HG03280 (cell line): Measurements from ENCODE around the gene PDE2A.

Experiments
- ATAC-seq: cut with Tn5 transposase; IDR thresholded peaks from one replicate; pipeline ENCODE4 v1.9.1; 2021; ENCODE audit warnings: mild to moderate bottlenecking, moderate library complexity; ENCODE audit not compliant: unreplicated experiment

The PDE2A gene

DNA sequence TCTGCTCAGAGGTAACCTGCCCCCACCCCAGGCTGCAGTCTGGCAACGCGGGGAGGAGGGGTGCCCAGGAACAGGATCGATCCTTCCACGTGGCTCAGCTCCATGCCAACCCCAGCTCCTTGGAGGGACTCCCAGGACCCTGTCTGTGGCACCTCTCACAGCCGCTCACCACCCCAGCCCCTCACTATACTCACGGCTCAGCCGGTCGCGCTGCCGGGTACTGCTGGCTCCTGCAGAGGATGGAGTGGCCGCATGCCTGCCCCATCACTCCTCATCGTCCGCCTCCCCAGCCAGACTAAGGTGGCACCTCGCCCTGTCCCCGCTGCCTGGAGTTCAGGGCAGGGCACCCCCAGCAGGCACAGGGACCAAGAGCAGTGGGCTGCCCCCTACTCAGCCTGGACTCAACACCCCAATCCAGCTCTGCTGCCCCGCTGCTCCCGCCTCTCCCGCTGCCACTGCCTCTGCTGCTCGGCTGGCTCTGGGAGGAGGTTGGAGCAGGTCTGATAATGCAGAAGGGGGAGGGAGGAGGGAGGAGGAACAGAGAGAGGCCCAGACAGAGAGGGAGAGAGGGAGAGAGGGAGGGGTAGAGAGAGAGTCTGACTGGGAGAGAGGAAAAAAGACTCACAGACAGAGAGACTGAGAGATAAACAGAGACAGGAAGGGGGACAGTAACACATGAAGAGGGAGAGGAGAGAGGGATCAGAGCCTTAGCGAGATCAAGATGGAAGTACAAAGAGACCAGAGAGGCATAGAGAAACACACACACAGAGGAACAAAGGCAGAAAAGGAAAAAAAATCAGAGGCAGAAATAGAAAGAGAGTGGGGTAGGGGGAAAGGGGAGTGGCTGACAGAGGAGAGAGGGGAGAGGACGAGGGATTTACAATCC is at the start of gene PDE2A:
TSS of gene PDE2A (minus strand) at position 480 of the 886 bp plus-strand sequence. CDS start at position 265, 215 bp downstream.
- ATAC-seq: no peak

DNA sequence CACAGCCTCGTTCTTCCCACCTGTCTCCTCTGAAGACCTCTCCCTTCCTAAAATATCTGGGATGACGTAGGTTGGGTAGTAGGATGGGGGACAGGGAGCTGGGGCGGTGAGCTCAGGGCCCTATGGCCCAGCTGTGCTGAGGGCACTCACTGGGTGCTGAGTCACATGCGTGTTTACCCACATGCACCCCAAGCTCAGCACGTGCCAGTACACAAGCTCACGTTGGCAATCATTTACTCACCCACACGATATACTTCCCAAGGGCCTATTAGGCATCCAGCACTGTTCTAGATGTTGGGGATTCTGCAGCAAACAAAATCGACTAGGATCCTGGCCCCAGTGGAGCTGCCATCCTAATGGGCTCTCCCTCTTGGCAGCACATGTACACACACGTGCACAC is 49.3 kb upstream of the PDE2A start:
- no peak for ATAC-seq

DNA sequence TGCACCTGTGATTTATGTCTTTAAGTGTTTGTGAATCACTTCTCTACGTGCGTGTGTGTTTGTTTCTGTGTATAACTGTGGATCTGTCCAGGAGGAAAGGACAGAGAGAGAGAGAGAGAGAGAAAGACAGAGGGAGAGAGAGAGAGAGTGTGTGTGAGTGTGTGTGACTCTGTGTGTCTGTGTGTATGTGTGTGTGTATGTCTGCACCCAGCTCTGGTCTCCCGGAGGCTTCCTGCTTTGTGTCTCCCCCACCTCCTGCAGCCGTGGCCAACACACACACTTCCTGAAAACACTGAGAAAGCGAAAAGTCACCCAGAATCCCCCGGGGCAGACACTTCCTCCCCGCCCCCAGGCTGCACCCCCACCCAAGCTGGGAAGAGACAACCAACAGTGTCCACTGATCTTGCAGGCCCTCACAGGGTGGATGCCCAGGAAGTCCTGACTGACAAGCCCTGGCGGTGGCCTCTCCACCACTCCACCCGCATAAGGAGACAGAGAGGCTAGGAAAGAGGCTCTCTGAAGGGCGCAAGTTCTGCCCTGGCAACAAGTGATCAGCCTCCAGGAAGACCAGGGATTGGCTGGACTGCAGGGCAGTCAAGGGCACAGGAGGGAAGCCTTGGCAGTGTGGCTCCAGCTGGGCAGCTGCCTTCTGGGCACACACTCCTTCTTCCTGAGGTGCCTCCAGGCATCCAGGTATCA is 48.0 kb upstream of the PDE2A start:
- ATAC-seq: peak; percentile 78

DNA sequence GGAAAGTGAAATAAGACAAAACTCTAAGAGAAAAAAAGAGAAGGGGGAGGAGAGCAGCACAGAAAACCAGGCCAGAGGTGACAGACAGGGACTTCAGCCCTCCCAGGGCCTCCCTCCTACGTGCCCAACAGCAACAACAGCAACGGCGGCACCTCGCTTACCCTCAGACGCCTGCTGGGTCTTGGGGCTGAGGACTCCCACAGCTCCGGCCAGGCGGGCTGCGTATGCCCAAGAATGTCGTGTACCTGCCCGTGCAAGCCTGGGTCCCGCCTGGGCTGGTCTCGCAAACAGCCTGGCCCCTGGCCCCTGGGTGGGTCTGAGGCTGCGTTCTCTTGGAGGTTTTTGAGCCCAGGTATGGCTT is 47.4 kb upstream of the PDE2A start:
- no peak for ATAC-seq

- no peak for ATAC-seq
These were observed 47.1 kb upstream of the PDE2A start for GRCh38 chr11:72721276-72721675.

DNA sequence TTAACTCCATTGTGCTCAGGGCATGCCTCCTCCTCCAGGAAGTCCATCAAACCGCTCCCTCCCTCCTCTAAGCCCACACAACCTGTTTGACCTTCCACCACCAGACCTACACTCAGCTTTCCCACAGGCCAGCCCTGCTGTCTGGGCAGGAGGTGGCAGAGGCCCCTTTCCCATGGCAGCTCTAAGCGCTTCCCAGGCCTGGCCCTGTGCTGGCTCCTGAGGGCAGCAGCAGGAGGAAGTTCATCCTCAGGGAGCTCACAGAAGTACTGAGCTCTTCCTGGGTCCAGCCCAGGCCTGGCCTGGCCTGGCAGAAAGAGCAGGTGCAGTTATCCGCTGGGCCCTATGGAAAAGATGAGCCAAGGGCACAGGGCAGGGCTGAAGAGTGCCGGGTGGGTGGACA is 46.6 kb upstream of the PDE2A start:
- no peak for ATAC-seq

DNA sequence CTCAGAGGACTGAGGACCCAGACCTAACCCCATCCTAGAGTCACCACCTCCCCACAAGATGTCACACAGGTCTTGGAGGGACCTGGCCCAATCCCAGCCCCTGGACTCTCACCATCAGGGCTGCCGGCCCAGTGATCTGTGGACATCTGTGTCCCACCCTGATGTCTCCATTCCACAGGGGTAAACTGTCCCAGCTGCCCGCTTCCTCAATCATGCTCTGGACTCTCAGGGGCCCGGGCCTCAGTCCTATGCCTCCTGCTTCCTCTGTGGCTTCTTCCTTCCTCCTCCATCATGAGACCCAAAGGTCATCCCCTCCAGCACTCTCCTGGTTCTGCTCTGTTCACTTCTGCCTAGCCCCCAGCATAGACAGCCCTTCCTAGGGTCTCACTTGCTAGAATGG is 45.8 kb upstream of the PDE2A start:
- no peak for ATAC-seq

DNA sequence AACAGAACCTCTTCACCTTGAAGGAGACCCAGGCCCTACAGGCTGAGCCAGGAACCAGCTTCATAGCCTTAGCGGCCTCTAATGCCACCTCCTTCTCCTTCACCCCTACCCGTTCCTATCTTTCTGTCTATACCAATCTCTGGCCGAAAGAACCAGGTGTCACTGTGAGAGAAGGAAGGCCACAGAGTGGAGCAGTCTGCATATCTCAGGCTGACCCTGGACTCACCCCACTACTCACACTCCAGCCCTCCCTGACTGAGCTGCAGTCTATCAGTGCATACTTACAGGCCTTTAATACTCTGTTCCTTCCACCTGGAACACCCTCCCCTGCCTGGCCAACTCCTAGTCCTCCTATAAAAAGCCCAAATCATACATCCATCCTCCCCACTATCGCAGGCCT is 45.3 kb upstream of the PDE2A start:
- no peak for ATAC-seq

DNA sequence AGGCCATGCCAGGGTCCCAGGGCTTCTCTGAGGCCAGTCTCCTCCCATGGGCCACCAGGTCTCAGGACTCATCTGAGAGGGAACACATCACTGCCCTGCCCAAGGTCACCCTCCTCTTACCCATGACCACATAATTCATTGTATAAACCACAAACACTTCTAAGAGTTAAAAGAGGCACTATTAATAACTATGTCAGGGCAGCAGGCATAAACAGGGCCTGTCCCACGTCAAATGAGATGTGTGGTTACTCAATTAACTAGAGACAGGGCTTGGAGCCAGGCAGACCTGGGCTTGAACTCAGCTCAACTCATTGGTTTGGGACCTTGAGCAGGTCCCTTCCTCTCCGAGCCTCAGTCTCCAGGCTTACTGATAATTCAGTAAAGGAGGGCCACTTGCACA is 44.9 kb upstream of the PDE2A start:
- ATAC-seq: no peak

DNA sequence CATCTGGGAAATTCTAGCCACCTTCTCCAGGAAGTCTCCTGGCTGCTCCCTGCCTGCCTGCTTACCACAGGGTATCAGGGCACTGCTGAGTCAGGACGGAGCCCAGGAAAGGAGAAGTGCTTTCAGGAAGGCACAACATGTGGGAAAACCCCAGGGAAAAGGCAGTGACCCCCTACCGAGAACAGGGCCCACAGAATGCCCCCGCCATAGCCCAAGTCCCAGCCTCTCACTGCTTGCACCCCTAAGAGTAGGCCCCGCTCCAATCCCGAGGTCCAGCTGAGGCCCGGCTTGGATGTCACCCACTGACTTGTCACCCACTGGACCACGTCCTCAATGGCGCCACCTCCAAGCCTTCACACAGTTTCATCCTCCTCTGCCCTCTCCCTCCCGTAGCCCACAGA is 43.9 kb upstream of the PDE2A start:
- no peak for ATAC-seq

- no peak for ATAC-seq
These were observed 42.7 kb upstream of the PDE2A start for GRCh38 chr11:72716788-72717435.

- ATAC-seq: no peak
These were observed 42.1 kb upstream of the PDE2A start for GRCh38 chr11:72716290-72716689.

GRCh38 chr11:72712841-72713240 is 38.6 kb upstream of the PDE2A start:
- no peak for ATAC-seq

GRCh38 chr11:72712168-72712751 is 38.0 kb upstream of the PDE2A start:
- ATAC-seq: no peak

DNA sequence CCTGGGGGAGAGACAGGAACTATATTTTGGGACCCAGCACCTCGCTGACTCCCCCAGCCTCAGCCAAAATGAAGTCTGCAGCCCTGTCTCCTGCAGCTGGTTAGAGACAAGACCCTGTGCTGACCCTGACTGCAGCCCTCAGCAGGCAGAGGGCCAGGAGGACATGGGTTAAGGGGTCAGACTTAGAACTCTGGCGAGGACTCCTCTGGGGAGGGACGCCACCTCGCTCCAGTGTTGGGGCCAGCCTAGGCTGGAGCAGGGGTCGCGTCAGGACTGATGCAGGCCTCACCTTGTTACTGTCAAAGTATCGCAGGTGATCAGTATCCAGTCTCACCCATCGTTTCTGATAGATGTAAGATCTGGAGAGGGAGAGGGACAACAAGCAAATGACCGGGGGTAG is 36.9 kb upstream of the PDE2A start:
- no peak for ATAC-seq

GRCh38 chr11:72710278-72710677 is 36.1 kb upstream of the PDE2A start:
- ATAC-seq: no peak

DNA sequence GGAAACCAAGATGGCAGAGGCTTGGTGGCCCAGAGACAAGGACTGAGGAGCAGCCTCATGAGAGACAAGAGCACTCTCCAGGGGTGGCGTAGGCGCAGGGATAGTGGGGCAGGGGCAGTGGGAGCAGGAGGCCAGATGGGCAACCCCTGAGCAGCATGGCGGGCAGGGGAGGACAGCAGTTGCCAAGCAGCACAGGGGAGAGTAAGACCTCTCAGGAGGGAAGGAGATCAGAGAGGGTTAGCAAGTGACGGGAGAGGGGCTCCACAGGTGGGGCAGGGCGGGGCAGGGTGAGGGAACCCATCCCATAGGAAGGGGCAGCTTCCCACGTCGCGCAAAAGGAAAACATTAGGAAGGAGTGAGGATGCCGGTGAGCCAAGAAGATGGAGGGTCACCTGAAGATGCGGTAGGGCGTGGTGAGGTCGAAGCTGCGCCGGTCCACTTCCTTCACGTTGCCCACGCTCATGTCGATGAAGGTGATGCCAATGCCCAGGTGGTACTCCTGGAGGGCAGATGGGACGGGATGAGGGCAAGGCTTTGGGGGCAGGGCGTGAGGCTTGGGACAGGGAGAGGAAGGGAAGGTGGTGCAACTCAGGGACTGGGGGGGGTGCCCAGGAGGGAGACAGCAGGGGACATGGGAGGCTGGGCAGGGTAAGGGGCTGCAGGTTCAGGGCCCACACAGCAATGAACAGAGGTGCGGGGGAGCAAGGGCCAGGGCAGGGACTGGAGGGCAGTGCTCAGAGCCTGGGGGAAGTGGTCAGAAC is 35.4 kb upstream of the PDE2A start:
- ATAC-seq: no peak

DNA sequence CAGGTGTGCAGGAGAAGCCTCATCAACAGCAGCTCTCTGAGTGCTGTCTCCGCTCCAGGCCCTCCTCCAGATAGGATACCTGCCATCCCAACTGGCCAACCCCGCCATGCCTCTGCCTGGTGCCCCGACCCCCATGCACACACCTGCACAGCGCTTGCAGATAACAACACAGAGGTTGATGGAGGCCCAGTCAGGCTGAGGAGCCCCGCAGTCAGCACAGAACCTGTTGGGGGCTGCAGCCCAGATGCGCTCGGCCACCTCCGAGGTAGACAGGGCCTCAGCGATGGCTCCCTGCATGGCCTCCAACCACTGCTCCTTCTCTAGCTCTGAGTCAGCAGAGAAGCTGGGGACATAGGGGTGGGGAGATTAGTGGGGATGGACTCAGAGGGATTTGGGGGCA is 32.8 kb upstream of the PDE2A start:
- ATAC-seq: no peak

- no peak for ATAC-seq
These were observed 32.4 kb upstream of the PDE2A start for GRCh38 chr11:72706579-72706978.

DNA sequence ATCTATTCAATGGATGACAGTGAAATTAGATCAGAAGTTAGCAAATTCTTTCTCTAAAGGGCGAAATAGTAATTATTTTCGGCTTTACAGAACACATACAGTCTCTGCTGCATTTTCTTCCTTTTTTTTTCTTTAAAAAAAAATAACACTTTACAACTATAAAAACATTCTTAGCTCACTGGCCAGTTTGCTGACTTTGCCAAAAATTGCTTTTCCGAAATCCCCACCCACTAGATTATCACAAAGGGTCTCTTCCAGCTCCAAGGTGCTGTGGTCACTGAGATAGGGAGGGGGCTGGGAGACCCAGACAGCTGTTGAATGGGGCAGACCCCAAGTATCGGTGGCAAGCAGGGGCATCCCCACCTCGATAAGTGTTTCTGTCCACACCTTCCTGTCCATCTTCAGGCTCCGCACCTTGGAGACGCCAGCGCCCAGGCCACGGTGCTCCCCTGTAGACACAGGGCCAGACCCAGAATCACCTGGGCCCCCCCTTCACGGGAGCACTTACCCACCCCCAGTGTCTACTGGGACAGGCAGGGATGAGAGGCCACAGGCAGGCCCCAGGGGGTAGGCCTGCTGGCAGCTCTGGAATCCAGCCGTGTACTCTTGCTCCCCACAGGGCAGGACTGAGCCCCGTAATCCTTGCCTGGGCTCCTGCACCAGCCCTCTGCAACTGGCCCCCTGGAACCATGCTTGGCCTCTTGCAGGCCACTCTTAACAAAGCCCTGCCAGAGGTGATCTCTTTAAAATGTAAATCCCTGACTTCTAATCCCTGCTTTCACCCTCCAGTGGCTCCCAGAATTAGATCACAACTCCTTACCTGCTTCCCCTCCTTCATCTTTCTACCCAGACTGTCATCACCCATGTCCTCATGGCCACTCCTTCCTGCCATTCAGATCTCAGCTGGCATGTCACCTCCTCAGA is 31.5 kb upstream of the PDE2A start:
- no peak for ATAC-seq
